HG02884 (cell line): ENCODE measurements around the gene WNT9A.

Experiments used
- ATAC-seq: cut with Tn5 transposase; IDR thresholded peaks from one replicate; pipeline ENCODE4 v1.9.1; 2021; ENCODE audit warnings: mild to moderate bottlenecking, moderate library complexity; ENCODE audit not compliant: unreplicated experiment

Gene WNT9A

GRCh38 chr1:227925582-227926198, 22.0 kb downstream of the WNT9A start:
- ATAC-seq, result no peak

- no peak for ATAC-seq
These were observed 22.7 kb downstream of the WNT9A start for GRCh38 chr1:227924833-227925574.

DNA sequence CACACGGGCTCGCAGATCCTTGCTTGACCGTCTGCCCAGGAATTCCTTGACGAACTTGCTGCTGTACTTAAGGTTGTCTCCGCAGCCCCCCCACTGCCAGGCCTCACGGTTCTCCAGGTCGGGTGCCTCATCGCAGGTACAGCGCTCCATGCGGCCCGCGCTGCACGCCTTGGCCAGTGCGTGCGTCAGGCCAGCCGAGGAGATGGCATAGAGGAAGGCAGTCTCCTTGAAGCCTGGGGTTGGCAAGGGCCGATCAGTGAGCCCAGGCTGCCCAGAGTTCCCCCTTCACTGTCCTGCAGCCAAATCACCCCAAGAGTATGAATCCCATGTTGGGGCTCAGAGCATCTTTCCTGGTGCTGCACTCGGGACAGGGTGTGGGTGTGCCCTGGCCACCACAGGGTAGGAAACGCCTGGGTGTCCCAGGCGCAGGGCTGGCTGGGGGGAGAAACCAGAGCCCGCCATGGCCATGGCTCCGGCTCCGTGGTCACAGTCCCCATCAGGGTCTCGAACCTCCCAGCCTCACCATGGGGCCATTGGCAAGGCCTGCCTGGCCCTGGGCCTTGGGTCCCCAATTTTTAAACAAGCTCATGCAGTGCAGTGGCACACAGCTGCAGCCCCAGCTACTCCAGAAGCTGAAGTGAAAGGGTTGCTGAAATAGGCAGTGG, 23.4 kb downstream of the WNT9A start:
- ATAC-seq, result no peak

DNA sequence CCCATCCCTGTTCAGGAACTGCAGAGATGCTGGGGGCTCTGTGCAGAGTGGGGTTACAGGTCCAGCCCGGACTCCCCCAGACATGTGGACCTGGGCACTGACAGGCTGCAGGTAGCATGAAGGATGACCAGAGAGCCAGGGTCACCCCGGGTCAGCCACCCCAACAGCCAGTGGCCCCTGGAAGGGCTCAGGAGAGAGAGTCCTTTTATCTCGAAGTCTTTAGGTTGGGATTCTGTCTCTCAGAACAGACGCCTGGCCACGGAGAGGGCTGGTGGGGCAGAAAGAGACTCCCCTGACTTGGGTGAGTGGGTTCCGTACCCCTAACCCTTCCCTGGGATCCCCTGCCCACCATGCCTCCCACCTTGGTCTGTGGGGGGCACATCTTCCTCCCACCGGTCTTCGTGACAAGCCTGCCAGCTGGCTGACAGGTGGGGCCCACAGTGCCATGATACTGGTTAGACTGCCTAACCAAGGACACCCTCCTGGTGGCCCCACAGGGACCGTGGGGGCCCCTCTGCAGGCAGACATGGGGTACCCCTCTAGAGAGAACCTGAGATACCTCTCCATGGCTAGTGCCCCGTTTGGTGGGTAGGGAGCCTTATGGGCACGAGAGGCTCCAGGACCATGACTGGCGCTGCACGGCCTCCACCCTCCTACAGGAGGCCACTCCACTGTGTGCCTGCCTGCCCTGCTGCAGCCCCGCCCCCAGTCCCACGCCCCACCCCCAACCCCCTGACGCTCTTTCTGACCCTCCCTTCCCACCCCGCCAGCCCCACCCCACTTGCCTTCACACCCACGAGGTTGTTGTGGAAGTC, 24.2 kb downstream of the WNT9A start:
- no peak for ATAC-seq

GRCh38 chr1:227922501-227923352, 25.0 kb downstream of the WNT9A start:
- no peak for ATAC-seq

GRCh38 chr1:227921461-227922185, 26.1 kb downstream of the WNT9A start:
- no peak for ATAC-seq

GRCh38 chr1:227920896-227921295, 26.8 kb downstream of the WNT9A start:
- ATAC-seq, result no peak

DNA sequence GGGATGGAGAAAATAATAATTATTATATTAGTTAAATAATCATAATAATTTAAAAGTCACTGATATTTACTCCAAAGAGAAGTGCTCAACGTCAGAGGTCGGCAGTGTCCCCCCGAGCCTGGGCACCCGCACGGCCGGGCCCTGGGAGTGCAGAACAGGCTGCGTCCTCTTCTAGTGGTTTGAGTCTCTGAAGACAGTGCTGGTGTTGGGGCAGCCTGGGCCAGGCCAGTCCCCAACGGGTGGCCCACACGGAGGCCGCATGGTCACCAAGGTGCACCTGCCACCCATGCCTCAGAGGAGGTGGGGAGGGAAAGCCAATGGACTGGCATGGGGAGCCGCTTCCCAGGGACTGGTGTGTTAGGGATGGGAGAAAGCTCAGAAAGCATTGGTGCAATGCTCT, 27.3 kb downstream of the WNT9A start:
- ATAC-seq, result no peak

- ATAC-seq, result no peak
These were observed 27.8 kb downstream of the WNT9A start for GRCh38 chr1:227919906-227920305.

- ATAC-seq, result no peak
These were observed 29.0 kb downstream of the WNT9A start for GRCh38 chr1:227918736-227919135.

DNA sequence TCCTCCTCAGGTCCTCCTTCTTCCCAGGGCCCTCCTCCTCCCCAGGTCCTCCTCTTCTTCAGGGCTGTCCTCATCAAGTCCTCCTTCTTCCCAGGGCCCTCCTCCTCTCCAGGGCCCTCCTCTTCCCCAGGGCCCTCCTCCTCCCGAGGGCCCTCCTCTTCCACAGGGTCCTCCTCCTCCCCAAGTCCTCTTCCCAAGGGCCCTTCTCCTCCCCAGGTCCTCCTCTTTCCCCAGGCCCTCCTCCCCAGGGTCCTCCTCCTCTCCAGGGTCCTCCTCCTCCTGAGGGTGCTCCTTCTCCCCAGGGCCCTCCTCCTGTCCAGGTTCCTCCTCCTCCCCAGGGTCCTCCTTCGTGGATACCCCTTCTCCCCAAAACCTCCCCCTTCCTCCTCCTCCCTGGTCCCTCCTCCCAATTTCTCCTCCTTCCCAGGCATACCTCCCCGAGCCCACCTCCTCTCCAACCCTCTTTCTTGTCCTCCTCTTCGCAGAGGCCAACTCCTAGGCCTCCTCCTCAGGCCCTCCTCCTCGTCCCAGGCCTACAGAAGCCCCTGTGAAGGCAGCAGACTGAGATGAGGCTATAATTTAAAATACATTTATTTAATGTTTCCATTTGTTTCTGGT, 29.5 kb downstream of the WNT9A start:
- no peak for ATAC-seq

DNA sequence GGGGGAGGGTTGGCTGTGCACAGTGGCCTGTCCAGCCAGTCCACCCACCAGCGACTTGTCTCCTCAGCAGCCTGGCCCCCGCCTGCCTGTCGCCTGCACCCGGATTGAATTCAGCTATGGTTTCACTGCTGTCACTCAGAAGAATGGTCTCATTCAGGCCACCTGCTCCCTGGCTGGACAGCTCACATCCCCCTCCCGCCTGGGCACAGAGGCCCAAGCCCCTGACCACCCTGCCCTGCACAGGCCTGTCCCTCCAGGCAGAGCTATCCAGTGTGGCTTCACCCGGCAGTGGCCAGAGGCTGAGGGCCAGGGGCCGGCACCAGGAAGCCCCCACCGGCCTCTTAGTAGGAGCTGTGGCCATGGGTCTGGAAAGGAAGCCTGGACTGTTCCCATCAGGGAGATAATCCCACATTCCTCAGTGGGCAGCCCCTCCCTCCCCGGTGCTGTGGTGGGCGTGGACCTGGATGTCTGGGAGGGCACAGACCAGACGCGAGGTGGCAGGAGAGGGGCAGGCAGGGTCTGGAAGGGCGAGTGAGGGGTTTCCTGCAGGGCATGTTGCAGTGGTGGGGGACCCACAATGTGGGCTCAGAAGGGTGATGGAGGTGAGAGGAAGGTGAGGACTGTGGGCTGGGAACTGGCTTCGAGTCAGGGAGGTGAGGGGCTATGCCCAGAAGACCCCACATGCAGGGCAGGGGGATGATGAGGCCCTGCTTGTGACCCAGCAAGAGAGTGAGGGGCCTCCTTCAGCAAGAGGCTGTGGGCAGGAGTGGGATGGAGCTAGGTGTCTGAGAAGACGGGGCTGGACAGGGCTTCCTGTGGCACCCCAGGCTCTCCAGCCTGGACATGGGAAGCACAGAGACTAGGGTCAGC, 30.4 kb downstream of the WNT9A start:
- ATAC-seq, result no peak

GRCh38 chr1:227916655-227917054, 31.1 kb downstream of the WNT9A start:
- ATAC-seq, result no peak

GRCh38 chr1:227915564-227916553, 31.9 kb downstream of the WNT9A start:
- ATAC-seq, result no peak

DNA sequence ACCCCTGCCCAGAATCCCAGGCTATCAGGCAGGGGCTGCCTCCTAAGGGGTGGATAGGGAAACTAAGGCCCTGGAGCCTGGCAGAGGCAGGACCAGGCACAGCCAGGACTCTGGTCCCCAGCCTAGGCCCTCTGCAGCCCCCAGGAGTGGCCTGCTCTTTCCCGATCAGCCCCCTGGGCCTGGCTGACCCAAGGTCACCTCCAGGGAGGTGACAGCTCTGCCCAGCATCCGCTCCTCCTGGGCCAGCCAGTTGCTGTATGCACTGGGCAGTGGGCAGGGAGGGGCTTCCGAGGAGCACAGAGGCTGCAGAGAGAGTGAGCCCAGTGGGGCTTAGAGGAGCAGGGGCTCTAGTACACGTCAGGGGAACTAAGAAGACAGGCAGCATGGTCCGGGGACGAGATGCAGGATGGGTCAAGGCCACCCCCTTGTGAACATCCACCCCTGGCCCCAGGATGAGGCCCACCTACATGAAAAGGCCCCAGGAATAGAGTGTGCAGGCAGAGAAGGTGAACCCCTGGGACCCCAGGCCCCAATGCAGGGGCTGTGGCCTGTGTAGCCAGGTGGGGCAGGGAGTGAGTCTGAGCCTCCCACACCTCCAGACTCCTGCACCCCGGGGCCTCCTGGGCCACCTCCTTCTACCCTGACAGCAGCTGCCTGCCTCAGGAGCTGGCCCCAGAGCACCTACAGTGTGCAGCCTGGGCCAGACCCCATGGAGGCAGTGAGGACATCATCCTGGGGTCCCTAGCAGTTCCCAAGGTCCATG, 32.8 kb downstream of the WNT9A start:
- ATAC-seq, result no peak
